Hindlimb muscle (tissue), 1 donor: ENCODE results near the gene ID1. TPM values are rescaled to one million over a fixed set of nuclear protein-coding genes. Genes with fewer than 3 reads are reported as not detected.
A peak's percentile ranks its signal among the peaks of the same experiment; 100 is the strongest.
"Not testable (repeated sequence)": the region's sequence is repeated elsewhere in the genome, so short reads cannot be mapped to it uniquely, and the experiment has no call there.

ENCODE experiments used
- DNase-seq: peaks from one replicate; pipeline ENCODE4 v3.0.0-alpha.2; 2013
- polyA plus RNA-seq: library from polyadenylated mRNA; unstranded; fragments of 120-200 nt; gene quantifications from one replicate; pipeline ENCODE4 v1.2.1, GENCODE V29; 2013; ENCODE audit not compliant: insufficient read length

The ID1 gene
- polyA plus RNA-seq, 1 donor = 22.8 TPM

GRCh38 chr20:31602779-31603441, 2.2 kb upstream of the ID1 start:
- no peak for DNase-seq

- DNase-seq = peak; percentile 94
Measured at GRCh38 chr20:31603822-31604566, 1.1 kb upstream of the ID1 start.

- no peak for DNase-seq
Measured at GRCh38 chr20:31604567-31605030, 490 bp upstream of the ID1 start.

GRCh38 chr20:31605902-31606803, 1.1 kb downstream of the ID1 start:
- DNase-seq = no peak

- peak; percentile 57 for DNase-seq
Measured at GRCh38 chr20:31606804-31607639, 1.9 kb downstream of the ID1 start.

- DNase-seq = no peak
Measured at GRCh38 chr20:31607640-31608250, 2.7 kb downstream of the ID1 start.

GRCh38 chr20:31608251-31608945, 3.3 kb downstream of the ID1 start:
- DNase-seq = peak; percentile 85

GRCh38 chr20:31612271-31612640, 7.2 kb downstream of the ID1 start:
- DNase-seq = not testable (repeated sequence)

GRCh38 chr20:31615416-31615815, 10.3 kb downstream of the ID1 start:
- no peak for DNase-seq

- no peak for DNase-seq
Measured at GRCh38 chr20:31617432-31618104, 12.5 kb downstream of the ID1 start.

GRCh38 chr20:31620246-31620645, 15.2 kb downstream of the ID1 start:
- DNase-seq = no peak

GRCh38 chr20:31623123-31623505, 18.0 kb downstream of the ID1 start:
- not testable (repeated sequence) for DNase-seq

GRCh38 chr20:31626534-31626933, 21.4 kb downstream of the ID1 start:
- not testable (repeated sequence) for DNase-seq

GRCh38 chr20:31628057-31628456, 23.0 kb downstream of the ID1 start:
- DNase-seq = not testable (repeated sequence)

GRCh38 chr20:31630187-31630790, 25.2 kb downstream of the ID1 start:
- DNase-seq = no peak

GRCh38 chr20:31632548-31633338, 27.7 kb downstream of the ID1 start:
- no peak for DNase-seq

- DNase-seq = no peak
Measured at GRCh38 chr20:31633339-31633914, 28.3 kb downstream of the ID1 start.

- DNase-seq = no peak
Measured at GRCh38 chr20:31637660-31638059, 32.6 kb downstream of the ID1 start, which contains the start of gene COX4I2. Gene COX4I2 (plus strand): TSS chr20:31637912. CDS start chr20:31639018, 1,106 bp downstream.

- no peak for DNase-seq
Measured at GRCh38 chr20:31638317-31638716, 33.2 kb downstream of the ID1 start.
